COLO829 (cell line): Measurements from ENCODE around the gene FOXP4.

ENCODE experiments used
- DNase-seq: peaks from one replicate; pipeline ENCODE4 v3.0.0; 2012; ENCODE audit warnings: low spot score

FOXP4 gene

GRCh38 chr6:41547799-41548097, 1.6 kb downstream of the FOXP4 start:
- DNase-seq, result no peak

- no peak for DNase-seq
Observed at GRCh38 chr6:41548098-41548840, 2.1 kb downstream of the FOXP4 start.

GRCh38 chr6:41548841-41549642, 2.9 kb downstream of the FOXP4 start:
- DNase-seq, result no peak

GRCh38 chr6:41549673-41550072, 3.5 kb downstream of the FOXP4 start:
- no peak for DNase-seq

- no peak for DNase-seq
Observed at GRCh38 chr6:41551086-41551700, 5.0 kb downstream of the FOXP4 start.

- no peak for DNase-seq
Observed at GRCh38 chr6:41551857-41552256, 5.7 kb downstream of the FOXP4 start.

- DNase-seq, result no peak
Observed at GRCh38 chr6:41552723-41553122, 6.5 kb downstream of the FOXP4 start.

- no peak for DNase-seq
Observed at GRCh38 chr6:41553405-41553999, 7.3 kb downstream of the FOXP4 start.

GRCh38 chr6:41555326-41556300, 9.4 kb downstream of the FOXP4 start:
- no peak for DNase-seq

- no peak for DNase-seq
Observed at GRCh38 chr6:41557335-41557734, 11.2 kb downstream of the FOXP4 start.

- no peak for DNase-seq
Observed at GRCh38 chr6:41558033-41558807, 12.0 kb downstream of the FOXP4 start.

GRCh38 chr6:41559655-41560427, 13.7 kb downstream of the FOXP4 start:
- no peak for DNase-seq

- DNase-seq, result no peak
Observed at GRCh38 chr6:41560431-41561192, 14.4 kb downstream of the FOXP4 start.

GRCh38 chr6:41561416-41561815, 15.2 kb downstream of the FOXP4 start:
- DNase-seq, result no peak

- no peak for DNase-seq
Observed at GRCh38 chr6:41561931-41562911, 16.0 kb downstream of the FOXP4 start.

GRCh38 chr6:41563060-41563776, 17.0 kb downstream of the FOXP4 start:
- DNase-seq, result no peak

- no peak for DNase-seq
Observed at GRCh38 chr6:41564448-41565142, 18.4 kb downstream of the FOXP4 start.
